Thoracic aorta (tissue), 2 donors: ENCODE data around the gene FGGY. TPM values are rescaled to one million over a fixed set of nuclear protein-coding genes. Genes with fewer than 3 reads are reported as not detected.

Source experiments
- ATAC-seq: fragments of 150-250 bp; one replicate; pipeline ENCODE4 v1.8.0; 2017; ENCODE audit warnings: low read depth; ENCODE audit not compliant: insufficient number of reproducible peaks, low FRiP score
- DNase-seq: peaks from one replicate; pipeline ENCODE4 v3.0.0-alpha.2; 2020; ENCODE audit warnings: low spot score
- H3K27ac ChIP-seq, 2 donors: fragments of 200-600 bp; sonication (generic); 1 replicate in 1 of 2; 2 replicates in 1 of 2; pipeline ENCODE4 v1.5.1; 2016; ENCODE audit warnings: mild to moderate bottlenecking in 2 of 2, moderate library complexity in 2 of 2
- H3K27me3 ChIP-seq: fragments of 200-600 bp; sonication (generic); replicated peaks from 2 replicates; pipeline ENCODE4 v1.6.0; 2016; ENCODE audit warnings: mild to moderate bottlenecking; ENCODE audit not compliant: insufficient read depth
- H3K36me3 ChIP-seq: fragments of 200-600 bp; sonication (generic); one replicate; pipeline ENCODE4 v1.5.1; 2016
- H3K4me1 ChIP-seq, 2 donors: fragments of 200-600 bp; sonication (generic); 1 replicate in 1 of 2; 2 replicates in 1 of 2; pipeline versions ENCODE4 v1.5.1 to v1.6.0; 2016; ENCODE audit warnings: low read depth in 2 of 2, mild to moderate bottlenecking in 1 of 2; ENCODE audit not compliant: control insufficient read depth in 1 of 2
- H3K4me3 ChIP-seq: fragments of 200-600 bp; sonication (generic); 2 replicates; pipeline ENCODE4 v1.5.1; 2016; ENCODE audit warnings: mild to moderate bottlenecking
- H3K9me3 ChIP-seq: fragments of 200-600 bp; sonication (generic); 2 replicates; pipeline ENCODE4 v1.5.1; 2016
- CTCF ChIP-seq: fragments of 200-600 bp; sonication (generic); IDR thresholded peaks from one replicate; pipeline ENCODE4 v1.5.1; 2019; ENCODE audit warnings: antibody characterized with exemption
- total RNA-seq, 2 donors: library from RNA; depleted of rRNA; stranded (reverse); fragments of >200 nt; gene quantifications; one replicate each; pipeline versions ENCODE4 v1.1.0 to v1.2.3, GENCODE V29; 2016

Gene FGGY
- total RNA-seq, 2 donors from 2014 or later = 6.5 to 9.9 TPM

GRCh38 chr1:59288046-59288445, 8.8 kb upstream of the FGGY start:
- DNase-seq (no peak), ATAC-seq (no peak)
- Histone ChIP-seq H3K9me3 (no peaks in the 10 kb centered on the region), H3K4me3 (no peak overlapping the region), H3K27me3 (no peaks in the 10 kb centered on the region), H3K36me3 (no peaks in the 10 kb centered on the region), H3K27ac (no peak overlapping the region), H3K4me1 (no peaks in the 10 kb centered on the region)
- no peak for TF ChIP-seq CTCF

- H3K36me3 ChIP-seq = no peaks in the 10 kb centered on the region
These were observed 7.3 kb upstream of the FGGY start for GRCh38 chr1:59289570-59289969.

GRCh38 chr1:59290193-59290949, 6.5 kb upstream of the FGGY start:
- DNase-seq (no peak), ATAC-seq (no peak)
- no peaks in the 10 kb centered on the region for H3K9me3 ChIP-seq
- TF ChIP-seq CTCF = no peak
- no peaks in the 10 kb centered on the region for H3K36me3 ChIP-seq
- no peaks in the 10 kb centered on the region for H3K27me3 ChIP-seq
- H3K27ac ChIP-seq = no peak overlapping the region
- no peak overlapping the region for H3K4me3 ChIP-seq
- peaks cover under 1 to 7% of the 10 kb centered on the region in 2 donors for H3K4me1 ChIP-seq

More at GRCh38 chr1:59289570-59289969, 7.3 kb upstream of the FGGY start:
- no peak for ATAC-seq
- no peak overlapping the region for H3K4me3 ChIP-seq
- no peak overlapping the region for H3K27ac ChIP-seq
- H3K9me3 ChIP-seq = no peaks in the 10 kb centered on the region
- no peak for TF ChIP-seq CTCF
- peaks cover 0 to 3% of the 10 kb centered on the region in 2 donors for H3K4me1 ChIP-seq
- DNase-seq = no peak
- no peaks in the 10 kb centered on the region for H3K27me3 ChIP-seq

GRCh38 chr1:59291561-59291960, 5.3 kb upstream of the FGGY start:
- Histone ChIP-seq H3K9me3 (no peaks in the 10 kb centered on the region), H3K36me3 (no peaks in the 10 kb centered on the region), H3K27ac (no peak overlapping the region), H3K4me3 (no peak overlapping the region), H3K27me3 (no peaks in the 10 kb centered on the region), H3K4me1 (peaks cover 4 to 14% of the 10 kb centered on the region in 2 donors)
- DNase-seq = no peak
- TF ChIP-seq CTCF = no peak
- no peak for ATAC-seq

- ATAC-seq = no peak
- H3K27ac ChIP-seq = no peak overlapping the region
These were observed 4.3 kb upstream of the FGGY start for GRCh38 chr1:59292562-59292961.

More at GRCh38 chr1:59292562-59292961, 4.3 kb upstream of the FGGY start:
- TF ChIP-seq CTCF = no peak
- DNase-seq = no peak
- Histone ChIP-seq H3K4me1 (peaks cover 6 to 18% of the 10 kb centered on the region in 2 donors), H3K9me3 (no peaks in the 10 kb centered on the region), H3K27me3 (no peaks in the 10 kb centered on the region), H3K36me3 (no peaks in the 10 kb centered on the region), H3K4me3 (no peak overlapping the region)
